B cell (primary cell): ENCODE results near the gene PHACTR1. TPM values are rescaled to one million over a fixed set of nuclear protein-coding genes. Genes with fewer than 3 reads are reported as not detected.
A peak's percentile ranks its signal among the peaks of the same experiment; 100 is the strongest.

Source experiments
- ATAC-seq: fragments of 200-7000 bp; cut with Tn5 transposase; one replicate; pipeline ENCODE4 v1.10.0; 2021; ENCODE audit warnings: low read depth, mild to moderate bottlenecking, moderate number of reproducible peaks, moderate library complexity
- CTCF ChIA-PET: fragments of 350-600 bp; sonication (Branson Sonifier 250); formaldehyde crosslinking; loops from one replicate; lab custom pipeline; 2021; ENCODE audit warnings: antibody characterized with exemption, inconsistent platforms; lab: Charles Lee
- POLR2A ChIA-PET: fragments of 350-600 bp; sonication (Branson Sonifier 250); formaldehyde crosslinking; loops from one replicate; lab custom pipeline; 2021; ENCODE audit warnings: antibody characterized with exemption; lab: Charles Lee
- DNase-seq: peaks from one replicate; pipeline ENCODE4 v3.0.0; 2013
- H2AFZ ChIP-seq: 2 replicates; pipeline ENCODE4 v1.6.1; 2012; ENCODE audit warnings: mild to moderate bottlenecking, low read depth, low read length; ENCODE audit not compliant: insufficient read depth, poor library complexity, severe bottlenecking
- H3K27ac ChIP-seq, 2 donors: 1 replicate in 1 of 2; 2 replicates in 1 of 2; pipeline ENCODE4 v1.5.1; 2012 to 2013; ENCODE audit warnings: low read length in 2 of 2, mild to moderate bottlenecking in 2 of 2, moderate library complexity in 1 of 2
- H3K27me3 ChIP-seq, 4 experiments: fragments of 200-600 bp in 1 of 4; sonication (generic) in 1 of 4; replicated peaks in 1 of 4; 1 replicate in 2 of 4; 2 replicates in 2 of 4; pipeline versions ENCODE4 v1.6.1 to v1.7.0; 2013 to 2016; ENCODE audit warnings: low read length in 3 of 4, mild to moderate bottlenecking in 2 of 4, mixed read lengths in 1 of 4, moderate library complexity in 1 of 4; ENCODE audit not compliant: insufficient read depth in 4 of 4, control insufficient read depth in 3 of 4; ENCODE audit errors: control extremely low read depth in 1 of 4
- H3K36me3 ChIP-seq, 2 experiments: replicated peaks in 1 of 2; 1 replicate in 1 of 2; 2 replicates in 1 of 2; pipeline versions ENCODE4 v1.6.1 to v1.7.1; 2013; ENCODE audit warnings: low read length in 1 of 2; ENCODE audit not compliant: insufficient read depth in 2 of 2, control insufficient read depth in 1 of 2; ENCODE audit errors: control extremely low read depth in 1 of 2, extremely low read depth in 1 of 2
- H3K4me1 ChIP-seq, 2 donors: fragments of 200-600 bp in 1 of 2; sonication (generic) in 1 of 2; 1 replicate in 1 of 2; 2 replicates in 1 of 2; pipeline versions ENCODE4 v1.5.1 to v1.6.1; 2013 to 2017; ENCODE audit warnings: low read length in 2 of 2; ENCODE audit not compliant: control insufficient read depth in 2 of 2, insufficient read depth in 2 of 2
- H3K4me2 ChIP-seq: replicated peaks from 2 replicates; pipeline ENCODE3; 2012; ENCODE audit warnings: mild to moderate bottlenecking, low read depth, low read length; ENCODE audit not compliant: poor library complexity, severe bottlenecking
- H3K4me3 ChIP-seq, 5 experiments: fragments of 200-600 bp in 1 of 5; sonication (generic) in 1 of 5; 1 replicate in 3 of 5; 2 replicates in 2 of 5; pipeline versions ENCODE4 v1.5.1 to v1.7.0; 2011 to 2016; ENCODE audit warnings: low read length in 4 of 5, mild to moderate bottlenecking in 4 of 5, low read depth in 2 of 5, control low read depth in 1 of 5, moderate library complexity in 1 of 5; ENCODE audit not compliant: insufficient read depth in 1 of 5; ENCODE audit errors: control extremely low read depth in 1 of 5, extremely low read depth in 1 of 5
- H3K79me2 ChIP-seq: fragments of 200-600 bp; sonication (generic); one replicate; pipeline ENCODE4 v1.6.0; 2016; ENCODE audit warnings: low read length; ENCODE audit not compliant: control insufficient read depth, insufficient read depth
- H3K9ac ChIP-seq: fragments of 200-600 bp; sonication (generic); 2 replicates; pipeline ENCODE4 v1.6.1; 2017; ENCODE audit warnings: mild to moderate bottlenecking, low read length, moderate library complexity
- H3K9me3 ChIP-seq, 3 donors: one replicate each; pipeline versions ENCODE4 v1.6.1 to v1.7.1; 2013; ENCODE audit warnings: low read length in 2 of 3; ENCODE audit not compliant: control insufficient read depth in 2 of 3, insufficient read depth in 1 of 3; ENCODE audit errors: control extremely low read depth in 1 of 3
- H4K20me1 ChIP-seq: 2 replicates; pipeline ENCODE4 v1.6.0; 2012; ENCODE audit warnings: mild to moderate bottlenecking, low read length; ENCODE audit not compliant: insufficient read depth, control insufficient read depth, poor library complexity, severe bottlenecking
- H3K27ac Mint-ChIP-seq: one replicate; pipeline ENCODE4 v1.8.0; 2021; ENCODE audit warnings: mixed read lengths
- H3K27me3 Mint-ChIP-seq: one replicate; pipeline ENCODE4 v1.8.0; 2021; ENCODE audit warnings: mixed read lengths
- H3K4me1 Mint-ChIP-seq: one replicate; pipeline ENCODE4 v1.8.0; 2021; ENCODE audit warnings: mixed read lengths
- H3K4me3 Mint-ChIP-seq: one replicate; pipeline ENCODE4 v1.8.0; 2021; ENCODE audit warnings: mixed read lengths
- H3K9me3 Mint-ChIP-seq: one replicate; pipeline ENCODE4 v1.8.0; 2022; ENCODE audit warnings: mixed read lengths; ENCODE audit not compliant: insufficient read depth
- EZH2 ChIP-seq: IDR thresholded peaks from 2 replicates; pipeline ENCODE4 v1.6.1; 2012; ENCODE audit warnings: borderline replicate concordance, low read depth, mild to moderate bottlenecking, moderate library complexity, low read length; ENCODE audit not compliant: insufficient read depth, poor library complexity, severe bottlenecking
- WGBS: methylation state at CpG from one replicate; pipeline ENCODE4 v1.1.5; 2013; ENCODE audit warnings: missing lambda C conversion rate; ENCODE audit not compliant: insufficient coverage; 5-methylcytosine and 5-hydroxymethylcytosine counted together
- intact Hi-C: fragments of 100-400 bp; cut with micrococcal nuclease; formaldehyde crosslinking; loops from one replicate; pipeline ENCODE4 v1.10.0; 2022
- polyA plus RNA-seq: library from polyadenylated mRNA; depleted of rRNA; stranded (reverse); fragments of >200 nt; gene quantifications from 2 replicates; pipeline ENCODE4 v1.2.3, GENCODE V29; 2012
- total RNA-seq, 2 donors: library from RNA; stranded (reverse); fragments of 120-200 nt in 1 of 2; gene quantifications; 1 replicate in 1 of 2; 2 replicates in 1 of 2; pipeline versions ENCODE4 v1.2.3 to v1.2.4, GENCODE V29; 2013 to 2022
- TF ChIP-seq, protein P1 (sequence below): fragments of 200-600 bp; IDR thresholded peaks from one replicate; pipeline ENCODE4 v1.8.0; 2022; ENCODE audit warnings: antibody characterized with exemption, mild to moderate bottlenecking

PHACTR1 gene
- total and polyA plus RNA-seq, 2 donors (not counting 1 experiment from before 2014, with no cell fraction given) = 30.2 to 129 TPM

DNA sequence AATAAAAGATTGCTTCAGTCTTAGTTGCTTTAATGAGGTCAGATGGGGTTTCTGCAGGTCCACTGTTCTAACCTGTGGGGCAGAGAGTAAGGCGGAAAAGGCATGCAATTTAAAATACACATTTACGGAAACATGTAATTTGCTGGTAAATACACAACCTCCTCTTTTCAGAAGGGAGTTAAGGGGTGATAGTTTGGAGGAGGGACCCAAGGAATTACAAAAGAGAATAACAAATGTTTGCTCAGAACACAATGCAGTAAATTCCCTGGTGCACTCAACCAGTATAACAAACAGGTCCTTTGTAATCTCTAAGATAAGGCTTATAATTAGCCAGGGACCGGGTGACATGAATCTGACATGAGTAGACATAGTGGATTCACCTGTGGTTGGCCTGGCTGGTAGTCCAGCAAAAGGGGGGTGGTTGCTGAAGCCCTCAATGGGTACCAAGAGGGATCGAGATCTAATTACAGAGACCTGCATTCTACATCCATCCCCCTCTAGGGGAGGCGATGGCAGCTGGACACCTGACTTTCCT, 295.1 kb downstream of the PHACTR1 start:
- H3K9me3 ChIP-seq = no peaks in the 10 kb centered on the region
- Mint-ChIP-seq H3K9me3 (no peaks in the 10 kb centered on the region), H3K27ac (no peak overlapping the region), H3K4me1 (peaks cover 9% of the 10 kb centered on the region), H3K27me3 (peaks cover 69% of the 10 kb centered on the region), H3K4me3 (peak overlapping the region; percentile 1)
- no CpG with 5 or more reads among the region's 5 CpGs for WGBS
- DNase-seq (no peak), ATAC-seq (no peak)
- no peaks in the 10 kb centered on the region for H3K36me3 ChIP-seq
- TF ChIP-seq, protein P1, sequence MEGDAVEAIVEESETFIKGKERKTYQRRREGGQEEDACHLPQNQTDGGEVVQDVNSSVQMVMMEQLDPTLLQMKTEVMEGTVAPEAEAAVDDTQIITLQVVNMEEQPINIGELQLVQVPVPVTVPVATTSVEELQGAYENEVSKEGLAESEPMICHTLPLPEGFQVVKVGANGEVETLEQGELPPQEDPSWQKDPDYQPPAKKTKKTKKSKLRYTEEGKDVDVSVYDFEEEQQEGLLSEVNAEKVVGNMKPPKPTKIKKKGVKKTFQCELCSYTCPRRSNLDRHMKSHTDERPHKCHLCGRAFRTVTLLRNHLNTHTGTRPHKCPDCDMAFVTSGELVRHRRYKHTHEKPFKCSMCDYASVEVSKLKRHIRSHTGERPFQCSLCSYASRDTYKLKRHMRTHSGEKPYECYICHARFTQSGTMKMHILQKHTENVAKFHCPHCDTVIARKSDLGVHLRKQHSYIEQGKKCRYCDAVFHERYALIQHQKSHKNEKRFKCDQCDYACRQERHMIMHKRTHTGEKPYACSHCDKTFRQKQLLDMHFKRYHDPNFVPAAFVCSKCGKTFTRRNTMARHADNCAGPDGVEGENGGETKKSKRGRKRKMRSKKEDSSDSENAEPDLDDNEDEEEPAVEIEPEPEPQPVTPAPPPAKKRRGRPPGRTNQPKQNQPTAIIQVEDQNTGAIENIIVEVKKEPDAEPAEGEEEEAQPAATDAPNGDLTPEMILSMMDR = no peak
- TF ChIP-seq EZH2 = no peak
- H3K27ac ChIP-seq = no peak overlapping the region
- H2AFZ ChIP-seq = no peak overlapping the region
- H4K20me1 ChIP-seq = no peaks in the 10 kb centered on the region
- no peak overlapping the region for H3K4me3 ChIP-seq
- no peaks in the 10 kb centered on the region for H3K79me2 ChIP-seq
- H3K4me1 ChIP-seq = peaks cover 12 to 13% of the 10 kb centered on the region in 2 donors
- ChIA-PET CTCF (no interaction called here), POLR2A (no interaction called here)
- intact Hi-C loops = no loop called here
- no peak overlapping the region for H3K4me2 ChIP-seq
- no peak overlapping the region for H3K9ac ChIP-seq
- peaks cover 0 to 37% (median 8%) of the 10 kb centered on the region in 4 experiments for H3K27me3 ChIP-seq

GRCh38 chr6:13012296-13012695, 295.7 kb downstream of the PHACTR1 start:
- TF ChIP-seq, protein P1 = no peak
- TF ChIP-seq EZH2 = no peak
- peak overlapping the region; percentile 1 for H3K4me3 Mint-ChIP-seq
- ChIA-PET CTCF (no interaction called here), POLR2A (no interaction called here)
- Histone ChIP-seq H3K9me3 (no peaks in the 10 kb centered on the region), H4K20me1 (no peaks in the 10 kb centered on the region), H2AFZ (no peak overlapping the region), H3K4me3 (no peak overlapping the region), H3K4me2 (no peak overlapping the region), H3K4me1 (peaks cover 12 to 13% of the 10 kb centered on the region in 2 donors), H3K36me3 (no peaks in the 10 kb centered on the region), H3K79me2 (no peaks in the 10 kb centered on the region), H3K27ac (no peak overlapping the region), H3K27me3 (peaks cover 0 to 37% (median 8%) of the 10 kb centered on the region in 4 experiments), H3K9ac (no peak overlapping the region)
- no peak for DNase-seq
- H3K27ac Mint-ChIP-seq = no peak overlapping the region
- intact Hi-C loops = no loop called here
- peaks cover 9% of the 10 kb centered on the region for H3K4me1 Mint-ChIP-seq
- ATAC-seq = no peak
- H3K9me3 Mint-ChIP-seq = no peaks in the 10 kb centered on the region
- H3K27me3 Mint-ChIP-seq = peaks cover 68% of the 10 kb centered on the region
- 62% methylated on average over 1 of the region's 1 CpG for WGBS
